ENCODE results near the gene FITM1. TPM values are rescaled to one million over a fixed set of nuclear protein-coding genes. Genes with fewer than 3 reads are reported as not detected.

The FITM1 gene
- polyA plus RNA-seq, 1 of the 3 experiments (the other 2 are of a cell fraction) = 0.12 TPM

DNA sequence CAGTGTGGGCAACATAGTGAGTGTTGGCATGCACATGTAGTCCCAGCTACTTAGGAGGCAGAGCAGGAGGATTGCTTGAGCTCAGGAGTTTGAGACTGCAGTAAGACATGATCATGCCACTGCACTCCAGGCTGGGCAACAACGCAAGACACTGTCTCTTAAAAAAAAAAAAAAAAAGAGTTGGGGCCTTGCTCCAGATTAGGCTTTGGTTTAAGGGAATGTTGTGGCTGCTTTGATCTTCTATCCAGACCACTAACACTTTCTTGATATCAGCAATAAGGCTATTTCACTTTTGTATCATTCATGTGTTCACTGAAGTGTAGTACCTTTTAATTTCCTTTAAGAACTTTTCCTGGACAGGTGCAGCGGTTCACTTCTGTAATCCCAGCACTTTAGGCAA lies 2.8 kb upstream of the FITM1 start:
- Histone ChIP-seq H3K4me3 (ENCODE audit: low read depth in 2 of 2, low read length in 1 of 2) (no peak overlapping the region), H3F3A (replicated peaks; ENCODE audit: insufficient read depth) (peaks cover 6% of the 10 kb centered on the region), H3K9ac (no peak overlapping the region), H3K79me2 (ENCODE audit: insufficient read depth) (no peaks in the 10 kb centered on the region), H2AFZ (ENCODE audit: low read depth) (no peak overlapping the region), H3K9me2 (no peaks in the 10 kb centered on the region), H3K4me1 (ENCODE audit: control insufficient read depth in 1 of 2, insufficient read depth in 2 of 2, low read depth in 1 of 2, low read length in 1 of 2) (peaks cover 0 to 8% of the 10 kb centered on the region in 2 experiments; a peak in 1 of 4 replicates), H3K9me3 (no peaks in the 10 kb centered on the region), H3K4me2 (no peak overlapping the region), H3K27ac (ENCODE audit: low read depth in 2 of 2, low read length in 1 of 2) (no peak overlapping the region), H4K20me1 (ENCODE audit: insufficient read depth) (no peaks in the 10 kb centered on the region), H3K36me3 (replicated peaks in 1 of 2; ENCODE audit: control insufficient read depth in 1 of 2, insufficient read depth in 2 of 2, low read length in 1 of 2) (peaks cover 0 to 1% of the 10 kb centered on the region in 2 experiments), H3K27me3 (ENCODE audit: insufficient read depth) (no peaks in the 10 kb centered on the region)
- ChIA-PET CTCF (interaction anchor here (1.2 to 1.8 kb wide), 2 partner anchors 19 to 69 kb away, joined by 4 to 5 read pairs; no protein-coding TSS in a partner anchor), POLR2A (interaction anchor here (2.6 kb wide), 1 partner anchor 8 kb away, joined by 12 read pairs; the partner anchor contains the start of gene PSME1)
- WGBS (ENCODE audit: low lambda C conversion rate) = 100% methylated on average over 2 of the region's 2 CpGs
- TF ChIP-seq, protein P1, sequence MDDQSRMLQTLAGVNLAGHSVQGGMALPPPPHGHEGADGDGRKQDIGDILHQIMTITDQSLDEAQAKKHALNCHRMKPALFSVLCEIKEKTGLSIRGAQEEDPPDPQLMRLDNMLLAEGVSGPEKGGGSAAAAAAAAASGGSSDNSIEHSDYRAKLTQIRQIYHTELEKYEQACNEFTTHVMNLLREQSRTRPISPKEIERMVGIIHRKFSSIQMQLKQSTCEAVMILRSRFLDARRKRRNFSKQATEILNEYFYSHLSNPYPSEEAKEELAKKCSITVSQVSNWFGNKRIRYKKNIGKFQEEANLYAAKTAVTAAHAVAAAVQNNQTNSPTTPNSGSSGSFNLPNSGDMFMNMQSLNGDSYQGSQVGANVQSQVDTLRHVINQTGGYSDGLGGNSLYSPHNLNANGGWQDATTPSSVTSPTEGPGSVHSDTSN (IDR thresholded peaks at IDR 0.05) = no peak
- TF ChIP-seq, protein P2, sequence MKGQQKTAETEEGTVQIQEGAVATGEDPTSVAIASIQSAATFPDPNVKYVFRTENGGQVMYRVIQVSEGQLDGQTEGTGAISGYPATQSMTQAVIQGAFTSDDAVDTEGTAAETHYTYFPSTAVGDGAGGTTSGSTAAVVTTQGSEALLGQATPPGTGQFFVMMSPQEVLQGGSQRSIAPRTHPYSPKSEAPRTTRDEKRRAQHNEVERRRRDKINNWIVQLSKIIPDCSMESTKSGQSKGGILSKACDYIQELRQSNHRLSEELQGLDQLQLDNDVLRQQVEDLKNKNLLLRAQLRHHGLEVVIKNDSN (IDR thresholded peaks at IDR 0.05; ENCODE audit: borderline replicate concordance, low read depth) = no peak
- TF ChIP-seq GATA2 (CRISPR knock-in tag; IDR thresholded peaks at IDR 0.05) (no peak), SIN3A (IDR thresholded peaks at IDR 0.05; ENCODE audit: borderline replicate concordance, low read depth, low read length) (no peak), TAF1 (IDR thresholded peaks at IDR 0.05; ENCODE audit: borderline replicate concordance, low read depth, low read length) (no peak), TCF12 (IDR thresholded peaks at IDR 0.05) (no peak), RCOR1 (IDR thresholded peaks at IDR 0.05; ENCODE audit: low read length) (no peak)
- TF ChIP-seq, protein P3, sequence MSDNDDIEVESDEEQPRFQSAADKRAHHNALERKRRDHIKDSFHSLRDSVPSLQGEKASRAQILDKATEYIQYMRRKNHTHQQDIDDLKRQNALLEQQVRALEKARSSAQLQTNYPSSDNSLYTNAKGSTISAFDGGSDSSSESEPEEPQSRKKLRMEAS (IDR thresholded peaks at IDR 0.05; ENCODE audit: low read depth) = no peak
- DNase-seq = no peak

DNA sequence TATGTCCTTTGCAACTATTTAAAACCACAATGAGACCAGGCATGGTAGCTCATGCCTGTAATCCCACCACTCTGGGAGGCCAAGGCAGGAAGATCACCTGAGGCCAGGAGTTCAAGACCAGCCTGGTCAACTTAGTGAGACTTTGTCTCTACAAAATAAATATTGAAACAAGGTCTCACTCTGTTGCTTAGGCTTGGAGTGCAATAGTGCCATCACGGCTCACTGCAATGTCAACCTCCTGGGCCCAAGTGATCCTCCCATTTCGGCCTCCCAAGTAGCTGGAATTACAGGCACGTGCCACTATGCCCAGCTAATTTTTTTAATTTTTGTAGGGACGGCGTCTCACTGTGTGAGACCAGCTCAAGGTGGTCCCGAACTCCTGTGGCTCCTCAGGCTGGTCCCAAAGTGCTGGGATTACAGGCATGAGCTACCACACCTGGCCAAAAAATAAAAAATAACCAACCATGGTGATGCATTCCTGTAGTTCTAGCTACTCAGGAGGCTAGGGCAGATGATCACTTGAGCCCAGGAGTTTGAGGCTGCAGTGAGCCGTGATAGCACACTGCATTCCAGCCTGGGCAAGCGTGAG lies 955 bp upstream of the FITM1 start:
- no peak for DNase-seq
- peaks cover 6% of the 10 kb centered on the region for H3F3A ChIP-seq (replicated peaks; ENCODE audit: insufficient read depth)
- H3K27me3 ChIP-seq (ENCODE audit: insufficient read depth) = no peaks in the 10 kb centered on the region
- H2AFZ ChIP-seq (ENCODE audit: low read depth) = no peak overlapping the region
- H3K9ac ChIP-seq = no peak overlapping the region
- H3K27ac ChIP-seq (ENCODE audit: low read depth in 2 of 2, low read length in 1 of 2) = no peak overlapping the region
- ChIA-PET CTCF (interaction anchor here (2.0 kb wide), 1 partner anchor 21 kb away, joined by 10 read pairs; no protein-coding TSS in a partner anchor), POLR2A (interaction anchor here (0.9 to 2.3 kb wide), 2 partner anchors 8 to 15 kb away, joined by 5 to 6 read pairs; partner anchors contain the start of genes DCAF11 and NRL)
- H3K9me3 ChIP-seq = no peaks in the 10 kb centered on the region
- no peak overlapping the region for H3K4me3 ChIP-seq (ENCODE audit: low read depth in 2 of 2, low read length in 1 of 2)
- no peaks in the 10 kb centered on the region for H3K36me3 ChIP-seq (replicated peaks in 1 of 2; ENCODE audit: control insufficient read depth in 1 of 2, insufficient read depth in 2 of 2, low read length in 1 of 2)
- H3K9me2 ChIP-seq = no peaks in the 10 kb centered on the region
- WGBS (ENCODE audit: low lambda C conversion rate) = 83% methylated on average over 8 of the region's 8 CpGs
- no peaks in the 10 kb centered on the region for H3K79me2 ChIP-seq (ENCODE audit: insufficient read depth)
- H3K4me2 ChIP-seq = no peak overlapping the region
- no peaks in the 10 kb centered on the region for H4K20me1 ChIP-seq (ENCODE audit: insufficient read depth)
- peaks cover 0 to 8% of the 10 kb centered on the region in 2 experiments; a peak in 1 of 4 replicates for H3K4me1 ChIP-seq (ENCODE audit: control insufficient read depth in 1 of 2, insufficient read depth in 2 of 2, low read depth in 1 of 2, low read length in 1 of 2)
- TF ChIP-seq FOXM1 (IDR thresholded peaks at IDR 0.05; ENCODE audit: low read depth) (no peak), TAF1 (IDR thresholded peaks at IDR 0.05; ENCODE audit: borderline replicate concordance, low read depth, low read length) (no peak), NFIC (IDR thresholded peaks at IDR 0.05; ENCODE audit: borderline replicate concordance) (no peak), YY1 (IDR thresholded peaks at IDR 0.05; ENCODE audit: low read depth) (no peak), POLR2AphosphoS5 (IDR thresholded peaks at IDR 0.05; ENCODE audit: low read depth, low read length) (no peak), RCOR1 (IDR thresholded peaks at IDR 0.05; ENCODE audit: low read length) (no peak), EZH2phosphoT487 (IDR thresholded peaks at IDR 0.05; ENCODE audit: borderline replicate concordance, low read depth) (no peak), RXRA (IDR thresholded peaks at IDR 0.05; ENCODE audit: borderline replicate concordance, low read depth) (no peak)
- TF ChIP-seq, protein P4, sequence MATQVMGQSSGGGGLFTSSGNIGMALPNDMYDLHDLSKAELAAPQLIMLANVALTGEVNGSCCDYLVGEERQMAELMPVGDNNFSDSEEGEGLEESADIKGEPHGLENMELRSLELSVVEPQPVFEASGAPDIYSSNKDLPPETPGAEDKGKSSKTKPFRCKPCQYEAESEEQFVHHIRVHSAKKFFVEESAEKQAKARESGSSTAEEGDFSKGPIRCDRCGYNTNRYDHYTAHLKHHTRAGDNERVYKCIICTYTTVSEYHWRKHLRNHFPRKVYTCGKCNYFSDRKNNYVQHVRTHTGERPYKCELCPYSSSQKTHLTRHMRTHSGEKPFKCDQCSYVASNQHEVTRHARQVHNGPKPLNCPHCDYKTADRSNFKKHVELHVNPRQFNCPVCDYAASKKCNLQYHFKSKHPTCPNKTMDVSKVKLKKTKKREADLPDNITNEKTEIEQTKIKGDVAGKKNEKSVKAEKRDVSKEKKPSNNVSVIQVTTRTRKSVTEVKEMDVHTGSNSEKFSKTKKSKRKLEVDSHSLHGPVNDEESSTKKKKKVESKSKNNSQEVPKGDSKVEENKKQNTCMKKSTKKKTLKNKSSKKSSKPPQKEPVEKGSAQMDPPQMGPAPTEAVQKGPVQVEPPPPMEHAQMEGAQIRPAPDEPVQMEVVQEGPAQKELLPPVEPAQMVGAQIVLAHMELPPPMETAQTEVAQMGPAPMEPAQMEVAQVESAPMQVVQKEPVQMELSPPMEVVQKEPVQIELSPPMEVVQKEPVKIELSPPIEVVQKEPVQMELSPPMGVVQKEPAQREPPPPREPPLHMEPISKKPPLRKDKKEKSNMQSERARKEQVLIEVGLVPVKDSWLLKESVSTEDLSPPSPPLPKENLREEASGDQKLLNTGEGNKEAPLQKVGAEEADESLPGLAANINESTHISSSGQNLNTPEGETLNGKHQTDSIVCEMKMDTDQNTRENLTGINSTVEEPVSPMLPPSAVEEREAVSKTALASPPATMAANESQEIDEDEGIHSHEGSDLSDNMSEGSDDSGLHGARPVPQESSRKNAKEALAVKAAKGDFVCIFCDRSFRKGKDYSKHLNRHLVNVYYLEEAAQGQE (IDR thresholded peaks at IDR 0.05; ENCODE audit: low read depth, low read length) = no peak

Data from SK-N-SH (cell line).